ENCODE results near the gene CFAP20DC.

CFAP20DC gene

GRCh38 chr3:58999134-58999773 is 50.6 kb downstream of the CFAP20DC start:
- TF ChIP-seq, protein P1, sequence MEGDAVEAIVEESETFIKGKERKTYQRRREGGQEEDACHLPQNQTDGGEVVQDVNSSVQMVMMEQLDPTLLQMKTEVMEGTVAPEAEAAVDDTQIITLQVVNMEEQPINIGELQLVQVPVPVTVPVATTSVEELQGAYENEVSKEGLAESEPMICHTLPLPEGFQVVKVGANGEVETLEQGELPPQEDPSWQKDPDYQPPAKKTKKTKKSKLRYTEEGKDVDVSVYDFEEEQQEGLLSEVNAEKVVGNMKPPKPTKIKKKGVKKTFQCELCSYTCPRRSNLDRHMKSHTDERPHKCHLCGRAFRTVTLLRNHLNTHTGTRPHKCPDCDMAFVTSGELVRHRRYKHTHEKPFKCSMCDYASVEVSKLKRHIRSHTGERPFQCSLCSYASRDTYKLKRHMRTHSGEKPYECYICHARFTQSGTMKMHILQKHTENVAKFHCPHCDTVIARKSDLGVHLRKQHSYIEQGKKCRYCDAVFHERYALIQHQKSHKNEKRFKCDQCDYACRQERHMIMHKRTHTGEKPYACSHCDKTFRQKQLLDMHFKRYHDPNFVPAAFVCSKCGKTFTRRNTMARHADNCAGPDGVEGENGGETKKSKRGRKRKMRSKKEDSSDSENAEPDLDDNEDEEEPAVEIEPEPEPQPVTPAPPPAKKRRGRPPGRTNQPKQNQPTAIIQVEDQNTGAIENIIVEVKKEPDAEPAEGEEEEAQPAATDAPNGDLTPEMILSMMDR (IDR thresholded peaks at IDR 0.05; ENCODE audit: extremely low read depth, missing control alignments), result no peak
- DNase-seq (ENCODE audit: low spot score), result no peak

GRCh38 chr3:58998476-58999117 is 51.2 kb downstream of the CFAP20DC start:
- TF ChIP-seq, protein P1 (IDR thresholded peaks at IDR 0.05; ENCODE audit: extremely low read depth, missing control alignments), result no peak
- no peak for DNase-seq (ENCODE audit: low spot score)

DNA sequence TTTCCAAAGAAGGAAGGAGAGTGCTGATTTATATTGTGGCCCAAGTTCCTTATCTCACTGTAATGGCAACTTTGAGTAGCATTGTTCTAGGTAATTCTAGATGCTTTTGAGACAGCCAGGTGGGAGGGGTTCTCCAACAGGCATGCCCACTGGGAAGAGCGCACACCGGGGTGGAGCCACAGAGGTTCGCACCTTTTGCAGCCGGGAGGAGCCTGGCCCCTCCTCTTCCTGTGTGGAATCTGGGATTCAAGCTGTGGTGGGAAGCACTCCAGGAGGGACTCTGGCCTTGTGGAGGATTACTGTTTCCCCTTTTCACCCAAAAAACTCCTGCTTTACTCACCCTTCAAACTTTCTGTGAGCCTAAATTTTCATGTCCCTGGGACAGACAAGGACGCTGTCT is 53.1 kb downstream of the CFAP20DC start:
- DNase-seq (ENCODE audit: low spot score), result no peak
- TF ChIP-seq, protein P1 (IDR thresholded peaks at IDR 0.05; ENCODE audit: extremely low read depth, missing control alignments), result no peak

GRCh38 chr3:58994746-58995330 is 55.0 kb downstream of the CFAP20DC start:
- DNase-seq (ENCODE audit: low spot score), result peak; percentile 53
- TF ChIP-seq, protein P1 (IDR thresholded peaks at IDR 0.05; ENCODE audit: extremely low read depth, missing control alignments), result peak; percentile 32

GRCh38 chr3:58993547-58993946 is 56.3 kb downstream of the CFAP20DC start:
- no peak for DNase-seq (ENCODE audit: low spot score)
- TF ChIP-seq, protein P1 (IDR thresholded peaks at IDR 0.05; ENCODE audit: extremely low read depth, missing control alignments), result no peak

- TF ChIP-seq, protein P1 (IDR thresholded peaks at IDR 0.05; ENCODE audit: extremely low read depth, missing control alignments), result no peak
- no peak for DNase-seq (ENCODE audit: low spot score)
These were observed 58.2 kb downstream of the CFAP20DC start for GRCh38 chr3:58991623-58992022.

- DNase-seq (ENCODE audit: low spot score), result no peak
These were observed 58.8 kb downstream of the CFAP20DC start for GRCh38 chr3:58991026-58991425.

More at GRCh38 chr3:58991026-58991425, 58.8 kb downstream of the CFAP20DC start:
- TF ChIP-seq, protein P1 (IDR thresholded peaks at IDR 0.05; ENCODE audit: extremely low read depth, missing control alignments), result no peak

Measured in GM20000 (cell line).